GM18909 (cell line): ENCODE data around the gene CXorf58.

Experiments used
- ATAC-seq: cut with Tn5 transposase; IDR thresholded peaks from one replicate; pipeline ENCODE4 v1.9.1; 2021; ENCODE audit warnings: mild to moderate bottlenecking; ENCODE audit not compliant: unreplicated experiment, poor library complexity

Gene CXorf58

GRCh38 chrX:23898412-23898959 is 9.3 kb upstream of the CXorf58 start:
- ATAC-seq, result no peak

DNA sequence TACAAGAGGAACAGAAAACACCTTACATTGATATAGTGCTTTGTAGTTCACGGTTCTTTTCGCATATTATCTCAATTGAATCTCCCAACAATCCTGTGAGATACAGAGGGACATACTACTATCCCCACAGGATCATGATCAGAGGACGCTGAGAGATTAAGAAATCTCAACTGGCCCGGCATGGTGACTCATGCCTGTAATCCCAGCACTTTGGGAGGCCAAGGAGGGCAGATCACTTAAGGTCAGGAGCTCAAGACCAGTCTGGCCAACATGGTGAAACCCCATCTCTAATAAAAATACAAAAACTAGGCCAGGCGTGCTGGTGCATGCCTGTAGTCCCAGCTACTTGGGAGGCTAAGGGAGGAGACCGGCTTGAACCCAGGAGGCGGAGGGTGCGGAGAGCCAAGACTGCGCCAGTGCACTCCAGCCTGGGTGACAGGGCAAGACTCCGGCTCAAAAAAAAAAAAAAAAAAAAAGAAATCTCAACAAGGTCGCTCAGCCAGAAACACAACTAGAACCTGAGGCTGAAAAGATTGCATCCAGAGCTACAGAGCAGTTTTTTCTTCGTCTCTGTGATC is 7.5 kb upstream of the CXorf58 start:
- no peak for ATAC-seq

DNA sequence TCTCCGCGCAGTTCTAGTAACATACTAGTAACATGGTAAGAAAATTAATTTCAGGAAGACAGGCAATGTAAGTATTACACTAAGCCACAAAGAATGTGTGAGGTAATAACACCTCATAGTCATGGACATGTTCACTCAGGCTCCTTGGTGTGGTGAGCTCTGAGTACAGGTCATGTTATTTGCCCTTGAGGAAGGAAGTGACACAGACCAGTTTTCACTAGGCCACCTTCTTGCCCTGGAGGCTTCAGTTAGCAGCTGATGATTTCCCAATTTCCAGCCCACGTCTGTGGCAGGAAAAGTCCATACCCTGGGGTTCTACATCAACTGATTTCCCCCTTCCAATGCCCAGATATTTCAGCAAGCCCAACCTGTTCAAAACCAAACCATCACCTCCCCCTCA is 6.7 kb upstream of the CXorf58 start:
- ATAC-seq, result no peak

DNA sequence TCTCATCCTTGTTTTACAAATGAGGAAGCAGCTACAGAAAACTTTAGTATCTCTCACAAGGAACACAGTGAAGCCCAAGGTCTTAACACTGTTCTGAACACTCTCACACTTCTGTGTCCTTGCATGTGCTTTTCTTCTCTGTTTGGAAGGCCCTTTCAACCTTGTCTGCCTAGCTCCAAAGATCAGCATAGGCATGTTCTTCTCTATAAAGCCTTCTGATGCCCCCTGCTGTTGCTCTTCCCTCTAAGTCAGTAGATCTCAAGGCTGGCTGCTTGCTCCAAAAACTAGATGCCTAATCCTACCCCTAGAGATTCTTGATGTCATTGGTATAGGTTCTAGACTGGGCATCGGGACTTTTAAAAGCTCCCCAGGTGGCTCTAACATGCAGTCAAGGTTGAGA is 6.0 kb upstream of the CXorf58 start:
- peak; percentile 70 for ATAC-seq

DNA sequence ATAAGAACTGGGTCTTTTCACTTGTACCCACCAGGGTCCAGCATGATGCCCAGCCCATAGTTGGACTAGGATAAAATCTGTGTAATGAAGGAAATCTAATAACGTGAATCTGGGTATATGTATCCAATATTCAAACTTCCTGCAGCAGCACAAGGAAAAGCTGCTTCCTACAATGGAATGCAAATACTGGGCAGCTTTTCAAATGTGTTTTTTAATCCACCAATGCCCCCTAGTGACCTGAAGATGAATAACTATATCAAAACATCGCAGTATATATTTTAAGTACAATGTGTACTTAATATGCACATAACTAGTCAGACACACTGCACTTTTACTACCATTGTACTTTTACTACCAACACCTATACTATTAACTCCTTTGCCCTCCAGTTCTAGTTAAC is 5.4 kb upstream of the CXorf58 start:
- ATAC-seq, result no peak

- no peak for ATAC-seq
These were observed 3.7 kb upstream of the CXorf58 start for GRCh38 chrX:23904096-23904495.

- ATAC-seq, result peak; percentile 10
These were observed 702 bp upstream of the CXorf58 start for GRCh38 chrX:23907111-23907497.

- no peak for ATAC-seq
These were observed 606 bp downstream of the CXorf58 start for GRCh38 chrX:23908219-23909004.

DNA sequence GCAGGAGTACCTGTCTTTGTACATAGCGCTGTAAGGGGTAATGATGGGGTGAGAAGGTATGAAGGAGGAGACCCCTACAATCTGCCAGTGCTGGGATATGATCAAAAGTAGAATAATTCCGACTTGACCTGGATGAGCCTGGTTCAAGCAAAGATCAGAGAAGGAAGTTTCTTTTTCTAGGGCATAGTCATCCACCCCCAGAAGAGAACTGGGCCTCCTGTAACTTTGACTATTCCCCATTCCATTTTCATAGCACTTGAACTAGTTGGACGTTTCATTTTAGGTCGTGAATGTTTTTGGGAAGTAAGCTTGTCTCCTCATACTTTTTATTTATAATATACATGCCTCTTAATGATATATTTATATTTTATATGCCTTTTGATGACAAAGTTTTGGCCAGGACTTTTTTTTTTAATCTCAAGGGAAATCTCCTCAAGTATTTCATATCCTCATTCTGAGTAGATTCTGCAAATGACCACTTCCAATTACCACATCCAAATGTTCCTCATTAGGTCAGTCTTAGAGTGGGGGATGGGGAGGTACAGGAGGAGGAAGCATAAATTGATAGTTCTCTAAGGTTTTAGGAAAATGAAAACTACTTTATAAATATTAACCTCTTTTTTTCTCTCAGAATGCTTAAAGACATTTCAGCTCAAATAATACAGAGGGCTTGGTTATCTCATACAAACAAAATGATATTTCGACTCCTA is 3.5 kb downstream of the CXorf58 start:
- ATAC-seq, result no peak

- ATAC-seq, result no peak
These were observed 11.3 kb downstream of the CXorf58 start for GRCh38 chrX:23919148-23919547.

GRCh38 chrX:23919706-23920320 is 12.0 kb downstream of the CXorf58 start:
- no peak for ATAC-seq

DNA sequence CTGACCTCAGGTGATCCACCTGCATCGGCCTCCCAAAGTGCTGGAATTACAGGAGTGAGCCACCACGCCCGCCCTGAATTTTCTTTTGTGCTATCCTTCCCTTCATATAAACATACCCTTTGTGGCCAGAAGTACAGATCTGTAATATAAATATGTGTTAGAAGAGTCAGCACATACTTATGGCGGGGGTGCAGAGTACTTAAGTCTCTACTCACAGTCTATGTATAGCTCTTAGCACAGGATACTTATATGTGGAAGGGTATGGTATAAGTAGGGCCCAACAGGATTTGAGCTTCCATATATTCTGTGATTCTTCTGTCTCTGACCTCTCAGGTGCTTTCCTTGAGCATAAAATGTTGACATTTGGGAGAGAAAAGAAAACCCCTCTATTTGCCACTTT is 18.2 kb downstream of the CXorf58 start:
- ATAC-seq, result no peak

- no peak for ATAC-seq
These were observed 23.2 kb downstream of the CXorf58 start for GRCh38 chrX:23930894-23931604.

DNA sequence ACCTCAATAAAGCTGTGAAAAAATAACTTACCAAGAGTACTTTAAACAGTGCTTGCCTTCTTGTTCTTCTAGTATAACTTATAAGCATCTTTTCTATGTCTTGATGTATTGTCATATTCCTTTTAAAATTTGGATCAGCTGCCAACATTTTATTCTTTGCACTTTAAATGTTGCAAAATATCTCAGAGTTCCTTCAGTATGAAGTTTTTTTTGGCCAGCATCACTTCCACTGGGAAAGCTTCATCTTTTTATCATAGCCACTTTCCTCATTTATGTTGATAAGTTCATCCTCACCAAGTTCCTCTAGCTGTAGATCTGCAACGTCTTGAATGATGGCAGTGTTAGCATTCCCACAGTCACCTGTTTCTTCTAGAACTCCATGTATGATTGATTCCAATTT is 24.2 kb downstream of the CXorf58 start:
- ATAC-seq, result no peak

DNA sequence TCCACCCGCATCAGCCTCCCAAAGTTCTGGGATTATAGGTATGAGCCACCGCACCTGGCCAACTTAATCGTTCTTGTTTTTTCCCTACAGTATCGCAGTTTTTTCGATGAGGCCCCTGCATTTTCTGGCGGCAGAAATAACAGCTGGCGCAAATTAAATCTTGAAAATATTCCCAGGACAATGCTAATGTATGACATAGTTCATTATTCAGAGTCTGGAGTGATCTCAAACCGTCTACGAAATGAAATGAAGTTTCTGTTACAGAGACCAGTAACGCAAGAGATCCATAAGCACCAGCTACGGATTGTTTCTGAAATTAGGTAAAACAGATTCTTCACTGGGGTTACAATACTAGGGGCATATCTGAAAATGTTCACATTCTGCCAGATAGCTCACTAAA is 27.3 kb downstream of the CXorf58 start:
- no peak for ATAC-seq

DNA sequence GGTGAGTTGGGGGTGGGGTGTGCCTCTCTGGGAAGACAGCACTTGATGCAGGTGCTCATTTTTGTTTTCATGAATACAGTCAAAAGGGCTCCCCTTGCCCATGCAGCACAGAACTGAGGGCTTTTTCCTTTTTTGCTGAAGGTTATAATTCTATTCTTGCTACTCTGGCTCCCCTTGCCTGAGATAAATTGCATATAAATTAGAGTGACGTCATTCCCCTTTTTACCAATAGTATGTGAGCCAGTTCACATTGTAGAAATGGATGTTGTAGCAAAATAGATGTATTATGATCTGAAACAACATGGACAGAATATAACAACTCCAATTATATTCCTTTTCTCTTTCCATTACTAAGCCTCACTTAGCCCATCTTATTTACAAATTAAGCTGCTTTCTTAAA is 28.4 kb downstream of the CXorf58 start:
- no peak for ATAC-seq

DNA sequence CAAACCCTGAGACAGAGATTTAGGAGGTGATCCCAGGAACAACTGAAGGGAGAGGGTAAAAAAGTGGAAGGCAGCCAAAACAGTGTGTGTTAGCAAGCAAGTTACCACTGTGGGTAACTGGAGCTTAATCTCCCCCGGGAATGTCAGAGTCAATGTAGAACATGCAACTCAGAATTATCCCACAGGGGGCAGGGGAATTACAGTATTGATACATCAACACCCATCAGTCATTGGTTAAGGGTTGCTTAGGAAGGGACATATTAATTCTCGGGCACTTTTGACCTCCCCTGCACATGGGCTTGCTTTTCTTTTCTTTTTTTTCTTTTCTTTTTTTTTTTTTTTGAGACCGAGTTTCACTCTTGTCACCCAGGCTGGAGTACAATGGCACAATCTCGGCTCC is 29.3 kb downstream of the CXorf58 start:
- ATAC-seq, result no peak

DNA sequence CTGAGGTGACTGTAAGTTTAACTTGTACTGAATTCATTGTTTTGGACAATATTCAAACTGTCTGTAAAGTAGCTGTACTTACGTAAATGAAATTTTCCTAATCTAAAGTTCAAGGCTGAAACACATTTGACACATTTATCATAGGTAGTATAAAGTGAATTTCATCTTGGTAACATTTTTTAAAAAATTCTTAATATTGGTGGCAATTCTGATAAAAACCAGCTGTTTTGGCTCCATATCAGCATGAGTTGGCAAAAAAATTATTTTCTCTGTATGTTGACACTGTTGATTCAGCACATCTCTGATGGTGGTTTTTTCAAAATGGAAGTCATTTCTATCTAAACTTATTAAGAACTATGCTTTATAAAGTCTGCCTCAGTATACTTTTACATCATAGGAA is 30.9 kb downstream of the CXorf58 start:
- ATAC-seq, result no peak

- ATAC-seq, result no peak
These were observed 31.4 kb downstream of the CXorf58 start for GRCh38 chrX:23939203-23939602.

DNA sequence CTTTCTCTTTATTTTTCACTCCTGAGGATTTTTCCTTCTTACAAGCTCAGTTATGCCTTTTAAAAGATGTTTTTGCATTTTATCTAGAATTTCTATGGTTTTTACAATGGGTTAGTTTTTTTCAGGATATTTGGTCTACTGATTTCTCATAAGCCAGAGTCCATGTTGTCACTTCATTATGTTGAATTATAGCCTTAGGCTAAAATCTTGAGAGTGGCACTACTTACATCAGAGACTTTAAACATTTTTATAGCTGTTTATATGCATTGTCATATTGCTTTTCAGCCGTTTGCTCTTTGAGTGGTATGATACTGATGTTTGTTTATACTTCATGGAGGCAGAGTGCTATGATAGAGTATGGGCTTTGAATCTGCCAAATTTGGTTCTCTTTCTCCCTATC is 36.4 kb downstream of the CXorf58 start:
- ATAC-seq, result no peak
